GM12878 (cell line): ENCODE measurements around the gene EFNA2. TPM values are rescaled to one million over a fixed set of nuclear protein-coding genes. Genes with fewer than 3 reads are reported as not detected.

Source experiments
- ASH2L ChIP-seq: fragments of 300-600, 200-600 bp; sonication (generic); IDR thresholded peaks from 2 replicates; pipeline ENCODE4 v1.6.1; 2017; ENCODE audit warnings: low read depth, mild to moderate bottlenecking, borderline replicate concordance
- ATF7 ChIP-seq: fragments of 450-650 bp; IDR thresholded peaks from 2 replicates; pipeline ENCODE4 v1.6.1; 2016; ENCODE audit warnings: low read depth, mild to moderate bottlenecking
- CBFB ChIP-seq: IDR thresholded peaks from 2 replicates; pipeline ENCODE4 v1.6.1; 2016; ENCODE audit warnings: antibody characterized with exemption, low read depth
- CREM ChIP-seq: IDR thresholded peaks from 2 replicates; pipeline ENCODE4 v1.6.1; 2014; ENCODE audit warnings: antibody characterized with exemption, low read depth
- DPF2 ChIP-seq: fragments of 450-650 bp; IDR thresholded peaks from 2 replicates; pipeline ENCODE4 v1.6.1; 2017; ENCODE audit warnings: mild to moderate bottlenecking
- EP300 ChIP-seq, 2 experiments: fragments of 150-350 bp in 1 of 2; IDR thresholded peaks; 2 replicates each; pipeline ENCODE4 v1.6.1; 2011 to 2012; ENCODE audit warnings: low read depth in 2 of 2, low read length in 2 of 2, borderline replicate concordance in 1 of 2, improper control_type of control experiment in 1 of 2, inconsistent platforms in 1 of 2; ENCODE audit not compliant: control insufficient read depth in 1 of 2
- GABPA ChIP-seq: IDR thresholded peaks from 2 replicates; pipeline ENCODE4 v1.6.1; 2014; ENCODE audit warnings: antibody characterized with exemption, low read depth, mild to moderate bottlenecking, inconsistent platforms
- HDAC2 ChIP-seq: fragments of 200-600 bp; sonication (generic); IDR thresholded peaks from 2 replicates; pipeline ENCODE4 v1.6.1; 2017
- JUND ChIP-seq: IDR thresholded peaks from 2 replicates; pipeline ENCODE4 v1.6.1; 2012; ENCODE audit warnings: low read depth, mild to moderate bottlenecking, low read length, improper control_type of control experiment, moderate library complexity
- MXI1 ChIP-seq: fragments of 150-350 bp; IDR thresholded peaks from 2 replicates; pipeline ENCODE4 v1.6.1; 2011; ENCODE audit warnings: low read depth, mild to moderate bottlenecking, inconsistent platforms, low read length, improper control_type of control experiment
- PAX5 ChIP-seq: IDR thresholded peaks from 2 replicates; pipeline ENCODE4 v1.6.1; 2011; ENCODE audit warnings: low read depth, low read length, borderline replicate concordance
- PBX3 ChIP-seq: IDR thresholded peaks from 2 replicates; pipeline ENCODE4 v1.6.1; 2011; ENCODE audit warnings: mild to moderate bottlenecking, low read depth, low read length, moderate library complexity; ENCODE audit not compliant: insufficient replicate concordance
- POLR2A ChIP-seq: IDR thresholded peaks from 2 replicates; pipeline ENCODE4 v1.6.1; 2011; ENCODE audit warnings: low read depth, mild to moderate bottlenecking, low read length
- POU2F2 ChIP-seq: IDR thresholded peaks from 3 replicates; pipeline ENCODE4 v1.6.1; 2011; ENCODE audit warnings: low read depth, mild to moderate bottlenecking, low read length, borderline replicate concordance
- RELA ChIP-seq: fragments of 450-650 bp; IDR thresholded peaks from 2 replicates; pipeline ENCODE4 v1.8.0; 2014; ENCODE audit warnings: borderline replicate concordance; ENCODE audit not compliant: partially characterized antibody
- SMAD5 ChIP-seq: IDR thresholded peaks from 2 replicates; pipeline ENCODE4 v1.6.1; 2016; ENCODE audit warnings: antibody characterized with exemption, low read depth
- YBX1 ChIP-seq: fragments of 450-650 bp; IDR thresholded peaks from 2 replicates; pipeline ENCODE4 v1.6.1; 2016; ENCODE audit warnings: antibody characterized with exemption
- YY1 ChIP-seq: IDR thresholded peaks from 2 replicates; pipeline ENCODE4 v1.6.1; 2011; ENCODE audit warnings: low read depth, mild to moderate bottlenecking, low read length
- ZNF274 ChIP-seq: IDR thresholded peaks from one replicate; pipeline ENCODE4 v1.8.0; 2011; ENCODE audit not compliant: insufficient read length, insufficient read depth
- ZNF384 ChIP-seq: IDR thresholded peaks from 2 replicates; pipeline ENCODE4 v1.6.1; 2012; ENCODE audit warnings: low read depth, mild to moderate bottlenecking, low read length, improper control_type of control experiment, borderline replicate concordance
- ZNF622 ChIP-seq: fragments of 450-650 bp; IDR thresholded peaks from 2 replicates; pipeline ENCODE4 v1.6.1; 2017; ENCODE audit warnings: mild to moderate bottlenecking, inconsistent platforms
- ZSCAN29 ChIP-seq: fragments of 450-650 bp; IDR thresholded peaks from 2 replicates; pipeline ENCODE4 v1.6.1; 2017; ENCODE audit warnings: mild to moderate bottlenecking, moderate library complexity
- ZZZ3 ChIP-seq: IDR thresholded peaks from 2 replicates; pipeline ENCODE4 v1.6.1; 2011; ENCODE audit warnings: low read depth; ENCODE audit not compliant: control insufficient read depth, insufficient read length
- polyA plus RNA-seq, 11 experiments: library from polyadenylated mRNA; depleted of rRNA in 4 of 11; unstranded in 6 of 11; stranded (reverse) in 5 of 11; fragments of >200 nt; fragmentation: Nextera tagmentation in 4 of 11; fragmentation: Illumina TruSeq in 1 of 11; extraction: Ambion mirVana in 4 of 11; extraction: Trizol in 1 of 11; gene quantifications; 1 replicate in 1 of 11; 2 replicates in 10 of 11; pipeline versions ENCODE4 v1.2.1 to v1.2.3, GENCODE V29; 2011 to 2016; ENCODE audit warnings: inconsistent platforms in 2 of 11, missing spikeins in 2 of 11, low read depth in 1 of 11
- total RNA-seq, 4 experiments: library from RNA; depleted of rRNA in 3 of 4; stranded (reverse); fragments of >200 nt in 3 of 4; fragmentation: Illumina TruSeq in 1 of 4; extraction: Trizol in 1 of 4; gene quantifications; 2 replicates each; pipeline versions ENCODE4 v1.2.1 to v1.2.3, GENCODE V29; 2013 to 2021
- TF ChIP-seq, protein P1 (sequence below): fragments of 450-650 bp; IDR thresholded peaks from 2 replicates; pipeline ENCODE4 v1.6.1; 2018; ENCODE audit warnings: borderline replicate concordance, mild to moderate bottlenecking; ENCODE audit not compliant: partially characterized antibody
- TF ChIP-seq, protein P2 (sequence below): fragments of 150-350 bp; IDR thresholded peaks from 2 replicates; pipeline ENCODE4 v1.6.1; 2014; ENCODE audit warnings: mild to moderate bottlenecking, low read depth, low read length
- TF ChIP-seq, protein P3 (sequence below): IDR thresholded peaks from 2 replicates; pipeline ENCODE4 v1.6.1; 2012; ENCODE audit warnings: low read depth, low read length, improper control_type of control experiment

The EFNA2 gene
- total and polyA plus RNA-seq, 10 of the 15 experiments (the other 5 are each of a cell fraction or from before 2014, with no cell fraction given): not detected

DNA sequence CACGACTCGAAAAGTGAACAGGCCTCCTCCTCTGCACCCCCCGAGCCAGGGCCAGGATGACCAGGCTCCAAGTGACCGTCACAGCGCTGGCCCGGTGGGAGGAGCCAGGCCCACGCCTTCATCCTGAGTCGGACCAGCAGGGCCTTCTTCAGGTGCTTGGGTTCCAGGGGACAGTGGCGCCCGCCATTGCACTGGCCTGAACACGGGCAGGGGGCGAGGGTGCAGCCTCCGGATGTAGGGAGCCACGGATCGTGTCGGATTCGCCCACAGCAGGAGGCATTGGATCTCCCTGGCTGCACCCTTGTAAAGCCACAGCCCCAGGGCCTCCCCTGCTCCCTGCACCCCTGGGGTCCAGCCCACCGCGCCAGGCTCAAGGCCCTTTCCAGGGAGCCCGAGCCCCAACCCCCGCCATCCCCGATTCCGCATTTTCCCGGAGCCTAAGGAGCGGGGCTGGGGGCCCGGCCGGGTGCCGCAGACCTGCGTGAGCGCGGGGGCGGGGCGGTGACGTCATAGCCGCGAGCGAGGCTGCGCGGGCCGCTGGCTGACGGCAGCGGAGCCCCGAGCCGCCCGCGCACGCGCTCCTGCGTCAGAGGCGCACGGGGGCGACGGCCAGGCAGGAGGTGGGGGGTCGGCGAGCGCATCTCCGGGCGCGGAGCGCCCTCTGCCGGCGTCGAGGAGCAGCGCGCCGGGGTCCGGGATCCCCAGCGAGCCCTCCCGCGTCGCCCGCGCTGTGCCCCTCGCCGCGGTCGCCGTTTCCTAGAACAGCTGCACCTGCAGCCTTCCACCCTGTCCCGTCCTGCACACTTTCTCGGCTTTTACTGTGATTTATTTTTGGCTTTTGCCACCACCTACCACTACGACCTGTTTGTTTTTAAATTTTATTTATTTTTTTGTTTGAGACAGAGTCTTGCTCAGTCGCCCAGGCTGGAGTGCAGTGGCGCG lies 45.6 kb upstream of the EFNA2 start (continued):
- TF ChIP-seq, protein P1, sequence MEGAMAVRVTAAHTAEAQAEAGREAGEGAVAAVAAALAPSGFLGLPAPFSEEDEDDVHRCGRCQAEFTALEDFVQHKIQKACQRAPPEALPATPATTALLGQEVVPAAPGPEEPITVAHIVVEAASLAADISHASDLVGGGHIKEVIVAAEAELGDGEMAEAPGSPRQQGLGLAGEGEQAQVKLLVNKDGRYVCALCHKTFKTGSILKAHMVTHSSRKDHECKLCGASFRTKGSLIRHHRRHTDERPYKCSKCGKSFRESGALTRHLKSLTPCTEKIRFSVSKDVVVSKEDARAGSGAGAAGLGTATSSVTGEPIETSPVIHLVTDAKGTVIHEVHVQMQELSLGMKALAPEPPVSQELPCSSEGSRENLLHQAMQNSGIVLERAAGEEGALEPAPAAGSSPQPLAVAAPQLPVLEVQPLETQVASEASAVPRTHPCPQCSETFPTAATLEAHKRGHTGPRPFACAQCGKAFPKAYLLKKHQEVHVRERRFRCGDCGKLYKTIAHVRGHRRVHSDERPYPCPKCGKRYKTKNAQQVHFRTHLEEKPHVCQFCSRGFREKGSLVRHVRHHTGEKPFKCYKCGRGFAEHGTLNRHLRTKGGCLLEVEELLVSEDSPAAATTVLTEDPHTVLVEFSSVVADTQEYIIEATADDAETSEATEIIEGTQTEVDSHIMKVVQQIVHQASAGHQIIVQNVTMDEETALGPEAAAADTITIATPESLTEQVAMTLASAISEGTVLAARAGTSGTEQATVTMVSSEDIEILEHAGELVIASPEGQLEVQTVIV: no peak
- TF ChIP-seq CBFB (no peak), ZZZ3 (no peak), PBX3 (no peak), CREM (peak; percentile 87), ZSCAN29 (peak; percentile 45; the same call in 1 of the 2 replicates), ZNF274 (no peak), HDAC2 (no peak), SMAD5 (no peak), GABPA (no peak), DPF2 (peak; percentile 93), ATF7 (peak; percentile 73), POU2F2 (no peak), ASH2L (no peak), POLR2A (no peak), ZNF384 (no peak), PAX5 (peak; percentile 47; the same call in 1 of the 2 replicates), YY1 (peak; percentile 72), RELA (peak; percentile 88), MXI1 (no peak; the same call in 1 of the 2 replicates), YBX1 (no peak), ZNF622 (no peak), JUND (peak; percentile 92), EP300 (IDR thresholded peaks at IDR 0.05; ENCODE audit: borderline replicate concordance in 1 of 2, control insufficient read depth in 1 of 2, low read depth in 2 of 2, low read length in 2 of 2) (peak in 1 of 2 experiments; percentile 37; a peak in 1 of 4 replicates)
- TF ChIP-seq, protein P2, sequence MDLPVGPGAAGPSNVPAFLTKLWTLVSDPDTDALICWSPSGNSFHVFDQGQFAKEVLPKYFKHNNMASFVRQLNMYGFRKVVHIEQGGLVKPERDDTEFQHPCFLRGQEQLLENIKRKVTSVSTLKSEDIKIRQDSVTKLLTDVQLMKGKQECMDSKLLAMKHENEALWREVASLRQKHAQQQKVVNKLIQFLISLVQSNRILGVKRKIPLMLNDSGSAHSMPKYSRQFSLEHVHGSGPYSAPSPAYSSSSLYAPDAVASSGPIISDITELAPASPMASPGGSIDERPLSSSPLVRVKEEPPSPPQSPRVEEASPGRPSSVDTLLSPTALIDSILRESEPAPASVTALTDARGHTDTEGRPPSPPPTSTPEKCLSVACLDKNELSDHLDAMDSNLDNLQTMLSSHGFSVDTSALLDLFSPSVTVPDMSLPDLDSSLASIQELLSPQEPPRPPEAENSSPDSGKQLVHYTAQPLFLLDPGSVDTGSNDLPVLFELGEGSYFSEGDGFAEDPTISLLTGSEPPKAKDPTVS: no peak
- TF ChIP-seq, protein P3, sequence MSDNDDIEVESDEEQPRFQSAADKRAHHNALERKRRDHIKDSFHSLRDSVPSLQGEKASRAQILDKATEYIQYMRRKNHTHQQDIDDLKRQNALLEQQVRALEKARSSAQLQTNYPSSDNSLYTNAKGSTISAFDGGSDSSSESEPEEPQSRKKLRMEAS: peak; percentile 40; the same call in 1 of the 2 replicates
